GM12878 (cell line): ENCODE results near the gene EDEM2. TPM values are rescaled to one million over a fixed set of nuclear protein-coding genes. Genes with fewer than 3 reads are reported as not detected.

ENCODE experiments used
- ATAC-seq: fragments of 200-7000 bp; cut with Tn5 transposase; 3 replicates; pipeline ENCODE4 v1.9.1; 2020; ENCODE audit warnings: mild to moderate bottlenecking, moderate library complexity
- BruUV-seq: library from RNA; stranded (reverse); fragments of 400-500 nt; replicated peaks from 2 replicates; lab custom pipeline; 2021; lab: Mats Ljungman, UMichigan
- CTCF ChIA-PET: fragments of 300-600 bp; sonication (Branson Sonifier 250); formaldehyde crosslinking; extraction: SDS; loops from one replicate; lab custom pipeline; 2021; ENCODE audit warnings: inconsistent platforms; lab: Yijun Ruan, JAX
- POLR2A ChIA-PET: fragments of 350-600 bp; formaldehyde crosslinking; extraction: SDS; loops from one replicate; lab custom pipeline; 2021; ENCODE audit warnings: inconsistent platforms; lab: Charles Lee
- RAD21 ChIA-PET: fragments of 300-600 bp; sonication (Branson Sonifier 250); formaldehyde crosslinking; loops from one replicate; lab custom pipeline; 2023; ENCODE audit warnings: antibody characterized with exemption; ENCODE audit not compliant: unreplicated experiment; lab: Charles Lee
- SMC1A ChIA-PET: fragments of 300-600 bp; sonication (Branson Sonifier 250); formaldehyde crosslinking; loops from one replicate; lab custom pipeline; 2023; ENCODE audit not compliant: unreplicated experiment, uncharacterized antibody; lab: Charles Lee
- DNase-seq: peaks from one replicate; pipeline ENCODE4 v3.0.0-alpha.2; 2011; ENCODE audit warnings: low read depth, low spot score
- FAIRE-seq: peaks from 3 replicates; lab custom pipeline; 2011; peaks lifted over from hg19 to GRCh38; lab: Jason Lieb, UNC
- H2AFZ ChIP-seq: 2 replicates; pipeline ENCODE4 v1.6.0; 2011; ENCODE audit warnings: low read depth, low read length, control low read depth; ENCODE audit not compliant: control insufficient read depth
- H3K27ac ChIP-seq: 2 replicates; pipeline ENCODE4 v1.5.1; 2011; ENCODE audit warnings: control low read depth; ENCODE audit not compliant: control insufficient read depth, insufficient read depth
- H3K27me3 ChIP-seq, 2 experiments: replicated peaks in 1 of 2; 2 replicates each; pipeline versions ENCODE4 v1.6.0 to v1.6.1; 2011; ENCODE audit warnings: low read length in 1 of 2; ENCODE audit not compliant: control insufficient read depth in 2 of 2, insufficient read depth in 2 of 2
- H3K36me3 ChIP-seq, 2 experiments: 2 replicates each; pipeline ENCODE4 v1.5.1; 2011; ENCODE audit warnings: low read length in 1 of 2; ENCODE audit not compliant: control insufficient read depth in 2 of 2, insufficient read depth in 2 of 2
- H3K4me1 ChIP-seq: 2 replicates; pipeline ENCODE4 v1.6.1; 2011; ENCODE audit warnings: mild to moderate bottlenecking, low read length, moderate library complexity, mixed read lengths; ENCODE audit not compliant: control insufficient read depth, insufficient read depth
- H3K4me2 ChIP-seq: 2 replicates; pipeline ENCODE4 v1.6.0; 2011; ENCODE audit warnings: control low read depth; ENCODE audit not compliant: control insufficient read depth, insufficient read depth
- H3K4me3 ChIP-seq: fragments of 200-600 bp; sonication (generic); 2 replicates; pipeline ENCODE4 v1.5.1; 2016
- H3K79me2 ChIP-seq: 2 replicates; pipeline ENCODE4 v1.6.0; 2011; ENCODE audit warnings: low read length; ENCODE audit not compliant: control insufficient read depth, insufficient read depth
- H3K9ac ChIP-seq: 2 replicates; pipeline ENCODE4 v1.8.0; 2011; ENCODE audit warnings: low read length, control low read depth, mixed read lengths; ENCODE audit not compliant: control insufficient read depth, insufficient read depth
- H3K9me3 ChIP-seq: replicated peaks from 3 replicates; pipeline ENCODE4 v1.5.1; 2011; ENCODE audit warnings: mild to moderate bottlenecking, low read length; ENCODE audit not compliant: control insufficient read depth, insufficient read depth
- H4K20me1 ChIP-seq: 2 replicates; pipeline ENCODE4 v1.6.0; 2011; ENCODE audit not compliant: control insufficient read depth, insufficient read depth
- BCLAF1 ChIP-seq: fragments of 450-650 bp; IDR thresholded peaks from 2 replicates; pipeline ENCODE4 v1.6.1; 2017; ENCODE audit warnings: antibody characterized with exemption, mild to moderate bottlenecking, moderate library complexity
- CBX3 ChIP-seq: fragments of 200-600 bp; sonication (generic); IDR thresholded peaks from 2 replicates; pipeline ENCODE4 v1.6.1; 2016; ENCODE audit warnings: low read depth, borderline replicate concordance
- GABPA ChIP-seq: IDR thresholded peaks from 2 replicates; pipeline ENCODE4 v1.6.1; 2014; ENCODE audit warnings: antibody characterized with exemption, low read depth, mild to moderate bottlenecking, inconsistent platforms
- KAT2A ChIP-seq: conservative IDR thresholded peaks from 2 replicates; pipeline ENCODE4 v1.6.1; 2011; ENCODE audit warnings: low read depth, low read length; ENCODE audit not compliant: control insufficient read depth
- LARP7 ChIP-seq: fragments of 450-650 bp; IDR thresholded peaks from 2 replicates; pipeline ENCODE4 v1.6.1; 2017; ENCODE audit warnings: mild to moderate bottlenecking
- MXI1 ChIP-seq: fragments of 150-350 bp; IDR thresholded peaks from 2 replicates; pipeline ENCODE4 v1.6.1; 2011; ENCODE audit warnings: low read depth, mild to moderate bottlenecking, inconsistent platforms, low read length, improper control_type of control experiment
- SPI1 ChIP-seq: IDR thresholded peaks from 2 replicates; pipeline ENCODE4 v1.6.1; 2011; ENCODE audit warnings: low read depth, mild to moderate bottlenecking, low read length, moderate library complexity, borderline replicate concordance; ENCODE audit not compliant: insufficient read depth
- TAF1 ChIP-seq: IDR thresholded peaks from 2 replicates; pipeline ENCODE4 v1.6.1; 2011; ENCODE audit warnings: mild to moderate bottlenecking, low read depth, low read length, borderline replicate concordance
- TBL1XR1 ChIP-seq: IDR thresholded peaks from 2 replicates; pipeline ENCODE4 v1.6.1; 2012; ENCODE audit warnings: low read depth, low read length, improper control_type of control experiment
- TCF7 ChIP-seq: IDR thresholded peaks from 2 replicates; pipeline ENCODE4 v1.6.1; 2014; ENCODE audit warnings: antibody characterized with exemption, borderline replicate concordance
- WGBS: methylation state at CpG from one replicate; pipeline ENCODE4 v1.1.6; 2016; ENCODE audit warnings: low lambda C conversion rate; ENCODE audit not compliant: insufficient replicate concordance, insufficient coverage; ENCODE audit errors: missing lambda C conversion rate; 5-methylcytosine and 5-hydroxymethylcytosine counted together
- in situ Hi-C: fragments of 300-500 bp; cut with MboI; formaldehyde crosslinking; loops from 9 replicates; pipeline ENCODE4 v1.14.3; 2018; ENCODE audit warnings: mixed read lengths
- intact Hi-C: fragments of 100-400 bp; cut with micrococcal nuclease; formaldehyde crosslinking; loops from one replicate; pipeline ENCODE4 v1.14.2; 2022; ENCODE audit not compliant: unreplicated experiment
- polyA plus RNA-seq, 11 experiments: library from polyadenylated mRNA; depleted of rRNA in 4 of 11; unstranded in 6 of 11; stranded (reverse) in 5 of 11; fragments of >200 nt; fragmentation: Nextera tagmentation in 4 of 11; fragmentation: Illumina TruSeq in 1 of 11; extraction: Ambion mirVana in 4 of 11; extraction: Trizol in 1 of 11; gene quantifications; 1 replicate in 1 of 11; 2 replicates in 10 of 11; pipeline versions ENCODE4 v1.2.1 to v1.2.3, GENCODE V29; 2011 to 2016; ENCODE audit warnings: inconsistent platforms in 2 of 11, missing spikeins in 2 of 11, low read depth in 1 of 11
- total RNA-seq, 4 experiments: library from RNA; depleted of rRNA in 3 of 4; stranded (reverse); fragments of >200 nt in 3 of 4; fragmentation: Illumina TruSeq in 1 of 4; extraction: Trizol in 1 of 4; gene quantifications; 2 replicates each; pipeline versions ENCODE4 v1.2.1 to v1.2.3, GENCODE V29; 2013 to 2021

The EDEM2 gene
- total and polyA plus RNA-seq, 10 of the 15 experiments (the other 5 are each of a cell fraction or from before 2014, with no cell fraction given) = 9.9 to 24.8 (median 14.8) TPM

DNA sequence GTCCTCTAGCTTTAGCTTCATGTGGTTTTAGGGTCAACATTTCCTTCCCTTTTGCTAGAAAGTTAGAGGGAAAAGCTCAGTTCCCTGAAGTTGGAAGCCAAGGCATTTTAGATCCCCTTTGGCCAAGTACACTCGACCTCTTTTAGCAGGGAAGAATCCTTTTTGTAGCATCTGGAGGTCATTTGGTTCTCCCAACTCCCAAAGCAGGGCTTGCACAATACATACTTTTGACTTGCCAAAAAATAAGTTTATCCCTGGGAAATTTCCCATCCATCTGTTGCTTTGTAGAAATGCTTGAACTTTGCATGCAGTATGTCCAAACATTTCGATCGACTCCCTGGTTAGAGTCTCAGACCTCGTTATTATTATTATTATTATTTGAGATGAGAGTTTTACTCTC is 4.6 kb upstream of the EDEM2 start:
- no peak overlapping the region for H3K4me3 ChIP-seq
- ChIA-PET RAD21 (no interaction called here), POLR2A (no interaction called here), CTCF (interaction anchor here (0.6 kb wide), 1 partner anchor 68 kb away, joined by 3 read pairs; no protein-coding TSS in a partner anchor), SMC1A (no interaction called here)
- TF ChIP-seq TAF1 = no peak
- H3K27me3 ChIP-seq = no peaks in the 10 kb centered on the region
- no peak overlapping the region for H3K4me2 ChIP-seq
- no peaks in the 10 kb centered on the region for H4K20me1 ChIP-seq
- ATAC-seq (no peak), DNase-seq (no peak), FAIRE-seq (no peak)
- intact Hi-C loops = no loop called here
- BruUV-seq = no TSS peak
- in situ Hi-C loops = no loop called here
- WGBS = 59% methylated on average over 4 of the region's 4 CpGs
- no peak overlapping the region for H2AFZ ChIP-seq
- H3K4me1 ChIP-seq = no peaks in the 10 kb centered on the region
- no peak overlapping the region for H3K9ac ChIP-seq
- no peaks in the 10 kb centered on the region for H3K36me3 ChIP-seq
- H3K27ac ChIP-seq = no peak overlapping the region
- peaks cover 4% of the 10 kb centered on the region for H3K79me2 ChIP-seq
- no peaks in the 10 kb centered on the region for H3K9me3 ChIP-seq

GRCh38 chr20:35150846-35151579 is 3.9 kb upstream of the EDEM2 start:
- FAIRE-seq = no peak

More at GRCh38 chr20:35150846-35151579, 3.9 kb upstream of the EDEM2 start:
- no peak overlapping the region for H3K27ac ChIP-seq
- H3K4me2 ChIP-seq = no peak overlapping the region
- no peaks in the 10 kb centered on the region for H3K36me3 ChIP-seq
- peaks cover 10% of the 10 kb centered on the region for H3K79me2 ChIP-seq
- WGBS = 81% methylated on average over 6 of the region's 6 CpGs
- TF ChIP-seq KAT2A (no peak), LARP7 (no peak), TCF7 (no peak), BCLAF1 (no peak), MXI1 (no peak), SPI1 (no peak), GABPA (no peak), TBL1XR1 (no peak), CBX3 (no peak)
- H3K9ac ChIP-seq = no peak overlapping the region
- no peak overlapping the region for H3K4me3 ChIP-seq
- in situ Hi-C loops (no loop called here), intact Hi-C loops (no loop called here)
- no peaks in the 10 kb centered on the region for H3K27me3 ChIP-seq
- no peaks in the 10 kb centered on the region for H3K9me3 ChIP-seq
- ChIA-PET RAD21 (no interaction called here), SMC1A (no interaction called here), CTCF (no interaction called here), POLR2A (no interaction called here)
- H4K20me1 ChIP-seq = no peaks in the 10 kb centered on the region
- H2AFZ ChIP-seq = no peak overlapping the region
- DNase-seq (no peak), ATAC-seq (no peak)
- no peaks in the 10 kb centered on the region for H3K4me1 ChIP-seq
- BruUV-seq = no TSS peak
